ENCODE results near the gene ACE. TPM values are rescaled to one million over a fixed set of nuclear protein-coding genes. Genes with fewer than 3 reads are reported as not detected.

The ACE gene
- total and polyA plus RNA-seq, 4 donors, result 6.3 to 15.4 (median 11.3) TPM

DNA sequence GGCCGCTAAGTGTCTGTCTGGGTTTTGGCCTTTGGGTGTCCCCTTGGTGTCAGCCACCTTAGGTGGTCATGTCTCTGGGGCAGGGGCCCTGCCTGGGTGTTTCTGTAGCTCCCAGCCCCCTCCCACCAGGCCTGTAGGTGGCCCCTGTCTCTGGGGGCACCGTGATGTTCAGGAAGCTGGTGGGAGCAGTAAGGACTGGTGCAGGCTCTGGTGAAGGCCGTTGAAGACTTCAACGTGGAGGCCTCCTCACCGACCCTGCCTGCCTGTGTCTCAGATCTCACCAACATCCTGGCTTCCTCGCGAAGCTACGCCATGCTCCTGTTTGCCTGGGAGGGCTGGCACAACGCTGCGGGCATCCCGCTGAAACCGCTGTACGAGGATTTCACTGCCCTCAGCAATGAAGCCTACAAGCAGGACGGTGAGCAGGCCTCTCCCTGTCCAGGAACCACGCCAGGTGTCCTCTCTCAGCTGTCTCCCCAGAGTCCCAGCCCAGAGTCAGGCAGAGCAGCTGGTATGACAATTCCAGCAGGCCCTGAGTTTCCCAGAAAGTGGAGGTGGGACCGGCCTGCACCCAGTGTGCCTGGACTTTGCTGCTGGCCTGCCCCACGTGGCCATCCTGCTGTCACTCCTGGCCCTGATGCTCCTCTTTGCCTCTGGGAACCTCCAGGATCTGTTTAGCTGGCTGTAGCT is 2.8 kb downstream of the ACE start:
- 84% methylated on average over 17 of the region's 17 CpGs for WGBS (ENCODE audit: insufficient coverage)
- H3K27ac ChIP-seq (ENCODE audit: low read depth, low read length), result no peak overlapping the region
- H3K4me3 ChIP-seq (ENCODE audit: low read depth, low read length), result no peak overlapping the region
- no peaks in the 10 kb centered on the region for H3K9me3 ChIP-seq (ENCODE audit: control insufficient read depth, insufficient read depth, low read length)
- peaks cover 38% of the 10 kb centered on the region for H3K4me1 ChIP-seq (ENCODE audit: control insufficient read depth, insufficient read depth, low read length)
- H3K27me3 ChIP-seq (ENCODE audit: control insufficient read depth, insufficient read depth, low read length), result peaks cover 16% of the 10 kb centered on the region
- H3K36me3 ChIP-seq (ENCODE audit: control insufficient read depth, insufficient read depth, low read length), result peaks cover 19% of the 10 kb centered on the region
- DNase-seq (ENCODE audit: low read depth in 4 of 6, low spot score in 6 of 6), result no peak

DNA sequence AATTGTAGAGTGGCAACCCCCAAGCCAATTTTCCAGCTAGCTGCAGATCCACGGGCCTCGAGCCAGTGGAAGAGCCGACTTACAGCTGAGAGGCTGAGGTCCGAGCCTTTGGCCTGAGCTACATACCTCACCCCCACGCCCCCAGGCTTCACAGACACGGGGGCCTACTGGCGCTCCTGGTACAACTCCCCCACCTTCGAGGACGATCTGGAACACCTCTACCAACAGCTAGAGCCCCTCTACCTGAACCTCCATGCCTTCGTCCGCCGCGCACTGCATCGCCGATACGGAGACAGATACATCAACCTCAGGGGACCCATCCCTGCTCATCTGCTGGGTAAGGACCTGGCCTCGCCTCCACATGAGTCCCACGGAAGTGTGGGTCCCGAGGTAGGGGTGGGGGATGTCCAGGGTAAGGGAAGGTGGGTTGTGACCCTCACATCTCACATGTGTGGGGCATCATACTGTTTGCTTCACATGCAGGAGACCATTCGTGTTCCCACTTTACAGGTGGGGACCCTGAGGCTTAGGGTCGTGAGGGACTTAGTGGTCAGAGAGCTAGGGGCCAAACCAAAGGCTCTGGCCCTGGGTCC is 3.4 kb downstream of the ACE start:
- no peaks in the 10 kb centered on the region for H3K9me3 ChIP-seq (ENCODE audit: control insufficient read depth, insufficient read depth, low read length)
- H3K27ac ChIP-seq (ENCODE audit: low read depth, low read length), result no peak overlapping the region
- peaks cover 16% of the 10 kb centered on the region for H3K27me3 ChIP-seq (ENCODE audit: control insufficient read depth, insufficient read depth, low read length)
- peaks cover 34% of the 10 kb centered on the region for H3K4me1 ChIP-seq (ENCODE audit: control insufficient read depth, insufficient read depth, low read length)
- H3K36me3 ChIP-seq (ENCODE audit: control insufficient read depth, insufficient read depth, low read length), result peaks cover 22% of the 10 kb centered on the region
- 78% methylated on average over 13 of the region's 21 CpGs for WGBS (ENCODE audit: insufficient coverage)
- no peak for DNase-seq (ENCODE audit: low read depth in 4 of 6, low spot score in 6 of 6)
- no peak overlapping the region for H3K4me3 ChIP-seq (ENCODE audit: low read depth, low read length)

DNA sequence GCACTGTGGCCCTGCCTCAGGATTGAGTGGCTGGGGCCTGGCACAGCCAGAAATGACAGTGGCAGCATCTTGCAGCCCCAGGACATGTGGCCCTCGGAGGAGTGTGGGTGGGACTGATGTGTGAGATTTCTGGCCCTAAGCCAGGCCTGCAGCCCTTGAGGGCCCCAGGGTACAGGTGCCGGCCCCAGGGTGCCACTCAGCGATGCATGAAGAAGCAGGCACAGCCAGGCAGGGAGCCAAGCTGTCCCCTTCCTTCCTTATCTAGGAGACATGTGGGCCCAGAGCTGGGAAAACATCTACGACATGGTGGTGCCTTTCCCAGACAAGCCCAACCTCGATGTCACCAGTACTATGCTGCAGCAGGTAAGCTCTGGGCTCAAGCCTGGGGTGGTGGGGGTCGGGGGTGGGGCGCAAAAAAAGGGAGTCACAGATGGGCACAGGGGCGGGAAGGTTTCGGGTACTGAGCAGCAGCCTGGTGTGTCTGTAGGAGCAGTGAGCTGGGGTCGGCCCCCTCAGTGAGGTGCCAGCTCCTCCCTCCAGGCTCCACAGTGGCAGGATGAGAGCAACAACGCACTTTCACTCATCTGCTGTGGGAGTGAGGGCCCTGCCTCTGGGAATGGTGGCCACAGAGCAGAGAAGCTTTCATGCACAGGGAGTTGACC is 4.1 kb downstream of the ACE start:
- peaks cover 16% of the 10 kb centered on the region for H3K27me3 ChIP-seq (ENCODE audit: control insufficient read depth, insufficient read depth, low read length)
- WGBS (ENCODE audit: insufficient coverage), result 65% methylated on average over 8 of the region's 11 CpGs

DNA sequence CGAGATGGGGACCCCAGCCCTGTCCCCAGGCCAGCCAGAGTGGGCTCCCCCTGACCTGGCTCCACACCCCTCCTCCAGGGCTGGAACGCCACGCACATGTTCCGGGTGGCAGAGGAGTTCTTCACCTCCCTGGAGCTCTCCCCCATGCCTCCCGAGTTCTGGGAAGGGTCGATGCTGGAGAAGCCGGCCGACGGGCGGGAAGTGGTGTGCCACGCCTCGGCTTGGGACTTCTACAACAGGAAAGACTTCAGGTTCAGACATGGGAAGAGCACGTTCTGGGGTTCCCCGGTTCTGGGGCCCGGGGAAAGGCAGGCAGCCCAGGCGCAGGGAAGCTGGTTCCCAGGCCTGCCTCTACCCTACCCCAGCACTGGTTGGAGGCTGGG is 4.6 kb downstream of the ACE start:
- Histone ChIP-seq H3K4me1 (ENCODE audit: control insufficient read depth, insufficient read depth, low read length) (peaks cover 25% of the 10 kb centered on the region), H3K27ac (ENCODE audit: low read depth, low read length) (no peak overlapping the region), H3K4me3 (ENCODE audit: low read depth, low read length) (no peak overlapping the region), H3K27me3 (ENCODE audit: control insufficient read depth, insufficient read depth, low read length) (peaks cover 16% of the 10 kb centered on the region), H3K36me3 (ENCODE audit: control insufficient read depth, insufficient read depth, low read length) (peaks cover 23% of the 10 kb centered on the region), H3K9me3 (ENCODE audit: control insufficient read depth, insufficient read depth, low read length) (no peaks in the 10 kb centered on the region)
- WGBS (ENCODE audit: insufficient coverage), result 78% methylated on average over 13 of the region's 16 CpGs
- no peak for DNase-seq (ENCODE audit: low read depth in 4 of 6, low spot score in 6 of 6)

More for the DNA sequence above, 4.1 kb downstream of the ACE start:
- Histone ChIP-seq H3K4me3 (ENCODE audit: low read depth, low read length) (no peak overlapping the region), H3K36me3 (ENCODE audit: control insufficient read depth, insufficient read depth, low read length) (peaks cover 22% of the 10 kb centered on the region), H3K4me1 (ENCODE audit: control insufficient read depth, insufficient read depth, low read length) (peaks cover 28% of the 10 kb centered on the region), H3K9me3 (ENCODE audit: control insufficient read depth, insufficient read depth, low read length) (no peaks in the 10 kb centered on the region), H3K27ac (ENCODE audit: low read depth, low read length) (no peak overlapping the region)
- DNase-seq (ENCODE audit: low read depth in 4 of 6, low spot score in 6 of 6), result no peak

DNA sequence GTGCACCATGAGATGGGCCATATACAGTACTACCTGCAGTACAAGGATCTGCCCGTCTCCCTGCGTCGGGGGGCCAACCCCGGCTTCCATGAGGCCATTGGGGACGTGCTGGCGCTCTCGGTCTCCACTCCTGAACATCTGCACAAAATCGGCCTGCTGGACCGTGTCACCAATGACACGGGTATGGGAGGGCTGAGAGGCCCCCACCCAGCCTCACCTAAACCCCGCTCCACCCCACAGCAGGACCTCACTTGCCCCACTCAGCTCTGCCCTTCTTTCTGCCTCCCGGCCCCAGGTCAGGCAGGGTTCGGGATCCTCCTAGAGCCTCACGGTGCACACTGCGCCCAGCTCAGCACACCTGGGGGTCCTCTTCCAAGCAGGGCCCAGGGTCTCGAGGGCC is 5.6 kb downstream of the ACE start:
- no peak overlapping the region for H3K4me3 ChIP-seq (ENCODE audit: low read depth, low read length)
- no peak for DNase-seq (ENCODE audit: low read depth in 4 of 6, low spot score in 6 of 6)
- no peak overlapping the region for H3K27ac ChIP-seq (ENCODE audit: low read depth, low read length)
- H3K9me3 ChIP-seq (ENCODE audit: control insufficient read depth, insufficient read depth, low read length), result no peaks in the 10 kb centered on the region
- peaks cover 27% of the 10 kb centered on the region for H3K36me3 ChIP-seq (ENCODE audit: control insufficient read depth, insufficient read depth, low read length)
- 86% methylated on average over 16 of the region's 16 CpGs for WGBS (ENCODE audit: insufficient coverage)
- H3K4me1 ChIP-seq (ENCODE audit: control insufficient read depth, insufficient read depth, low read length), result peaks cover 23% of the 10 kb centered on the region
- peaks cover 14% of the 10 kb centered on the region for H3K27me3 ChIP-seq (ENCODE audit: control insufficient read depth, insufficient read depth, low read length)

DNA sequence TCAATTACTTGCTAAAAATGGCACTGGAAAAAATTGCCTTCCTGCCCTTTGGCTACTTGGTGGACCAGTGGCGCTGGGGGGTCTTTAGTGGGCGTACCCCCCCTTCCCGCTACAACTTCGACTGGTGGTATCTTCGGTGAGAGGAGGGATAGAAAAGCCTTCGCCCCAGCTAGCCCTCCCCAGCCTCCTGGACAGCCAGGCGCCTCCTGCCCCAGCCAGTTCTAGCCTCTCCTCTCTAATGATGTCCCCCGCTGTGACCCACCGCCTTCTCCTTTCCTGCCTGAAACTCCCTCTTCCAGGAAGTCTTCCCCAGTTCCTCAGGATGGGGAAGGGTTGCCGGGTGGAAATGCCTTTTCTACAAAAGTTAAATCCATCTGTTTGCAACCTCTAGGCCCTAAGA is 6.2 kb downstream of the ACE start:
- peaks cover 9% of the 10 kb centered on the region for H3K27me3 ChIP-seq (ENCODE audit: control insufficient read depth, insufficient read depth, low read length)
- no peak for DNase-seq (ENCODE audit: low read depth in 4 of 6, low spot score in 6 of 6)
- WGBS (ENCODE audit: insufficient coverage), result 100% methylated on average over 1 of the region's 10 CpGs

DNA sequence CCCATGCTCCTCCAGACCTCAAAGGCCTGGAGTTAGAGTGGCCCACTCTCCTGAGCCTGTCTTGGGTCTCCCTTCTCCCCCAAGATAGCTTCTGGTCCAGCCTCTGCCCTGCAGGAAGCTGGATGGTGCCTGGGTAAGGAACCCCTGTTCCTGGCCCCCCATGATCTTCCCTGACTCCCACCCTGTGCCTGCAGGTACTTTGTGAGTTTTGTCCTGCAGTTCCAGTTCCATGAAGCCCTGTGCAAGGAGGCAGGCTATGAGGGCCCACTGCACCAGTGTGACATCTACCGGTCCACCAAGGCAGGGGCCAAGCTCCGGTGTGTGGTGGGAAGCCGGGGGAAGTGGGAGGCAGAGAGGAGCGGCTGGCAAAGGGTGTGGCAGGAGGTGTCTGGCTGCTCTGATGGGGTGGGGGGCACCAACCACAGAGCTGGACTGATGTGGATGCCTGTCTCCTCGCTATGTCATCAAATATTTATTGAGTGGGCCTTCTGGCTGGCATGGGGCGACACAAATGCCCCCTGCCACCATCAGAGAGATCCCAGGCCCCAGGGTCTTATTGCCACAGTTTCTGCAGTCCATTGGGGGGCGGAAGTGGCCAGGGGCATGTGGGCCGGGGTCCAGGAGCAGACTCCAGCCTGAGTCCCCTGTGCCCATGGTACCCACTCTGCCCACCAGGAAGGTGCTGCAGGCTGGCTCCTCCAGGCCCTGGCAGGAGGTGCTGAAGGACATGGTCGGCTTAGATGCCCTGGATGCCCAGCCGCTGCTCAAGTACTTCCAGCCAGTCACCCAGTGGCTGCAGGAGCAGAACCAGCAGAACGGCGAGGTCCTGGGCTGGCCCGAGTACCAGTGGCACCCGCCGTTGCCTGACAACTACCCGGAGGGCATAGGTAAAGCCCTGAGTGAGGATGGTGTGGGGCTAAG is 7.1 kb downstream of the ACE start:
- Histone ChIP-seq H3K36me3 (ENCODE audit: control insufficient read depth, insufficient read depth, low read length) (peaks cover 27% of the 10 kb centered on the region), H3K9me3 (ENCODE audit: control insufficient read depth, insufficient read depth, low read length) (no peaks in the 10 kb centered on the region), H3K4me3 (ENCODE audit: low read depth, low read length) (no peak overlapping the region), H3K27me3 (ENCODE audit: control insufficient read depth, insufficient read depth, low read length) (no peaks in the 10 kb centered on the region), H3K4me1 (ENCODE audit: control insufficient read depth, insufficient read depth, low read length) (peaks cover 9% of the 10 kb centered on the region), H3K27ac (ENCODE audit: low read depth, low read length) (no peak overlapping the region)
- DNase-seq (ENCODE audit: low read depth in 4 of 6, low spot score in 6 of 6), result no peak
- WGBS (ENCODE audit: insufficient coverage), result 90% methylated on average over 16 of the region's 16 CpGs

More for the DNA sequence above, 6.2 kb downstream of the ACE start:
- H3K36me3 ChIP-seq (ENCODE audit: control insufficient read depth, insufficient read depth, low read length), result peaks cover 27% of the 10 kb centered on the region
- peaks cover 17% of the 10 kb centered on the region for H3K4me1 ChIP-seq (ENCODE audit: control insufficient read depth, insufficient read depth, low read length)
- H3K4me3 ChIP-seq (ENCODE audit: low read depth, low read length), result no peak overlapping the region
- H3K27ac ChIP-seq (ENCODE audit: low read depth, low read length), result no peak overlapping the region
- H3K9me3 ChIP-seq (ENCODE audit: control insufficient read depth, insufficient read depth, low read length), result no peaks in the 10 kb centered on the region

DNA sequence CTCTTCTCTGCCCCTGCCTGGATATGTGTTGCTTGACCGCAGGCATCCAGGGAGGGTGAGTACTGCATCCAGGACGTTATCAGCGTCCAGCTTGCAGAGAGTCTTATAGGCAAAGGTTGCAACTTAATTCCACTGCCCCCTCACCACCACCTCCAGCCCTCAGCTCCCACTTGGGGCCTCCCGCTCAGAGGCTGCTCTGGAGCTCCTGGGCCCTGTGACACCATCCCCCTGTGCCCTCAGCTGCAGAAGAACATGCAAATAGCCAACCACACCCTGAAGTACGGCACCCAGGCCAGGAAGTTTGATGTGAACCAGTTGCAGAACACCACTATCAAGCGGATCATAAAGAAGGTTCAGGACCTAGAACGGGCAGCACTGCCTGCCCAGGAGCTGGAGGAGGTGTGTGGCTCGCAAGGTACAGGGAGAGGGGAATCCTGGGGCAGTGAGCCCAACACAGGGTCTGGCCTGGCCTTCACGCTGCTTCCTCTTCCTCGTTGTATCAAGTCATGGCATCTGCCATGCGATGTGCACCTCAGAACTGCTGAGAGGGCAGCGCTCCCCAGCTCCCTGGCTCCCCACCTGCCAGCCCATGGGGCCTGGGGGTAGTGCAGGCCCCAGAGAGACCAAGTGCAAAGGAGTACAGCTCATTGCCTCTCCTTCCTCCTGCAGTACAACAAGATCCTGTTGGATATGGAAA is 9.6 kb downstream of the ACE start:
- H3K9me3 ChIP-seq (ENCODE audit: control insufficient read depth, insufficient read depth, low read length), result no peaks in the 10 kb centered on the region
- WGBS (ENCODE audit: insufficient coverage), result 81% methylated on average over 12 of the region's 12 CpGs
- H3K27me3 ChIP-seq (ENCODE audit: control insufficient read depth, insufficient read depth, low read length), result no peaks in the 10 kb centered on the region
- no peak overlapping the region for H3K27ac ChIP-seq (ENCODE audit: low read depth, low read length)
- DNase-seq (ENCODE audit: low read depth in 4 of 6, low spot score in 6 of 6), result no peak
- H3K4me1 ChIP-seq (ENCODE audit: control insufficient read depth, insufficient read depth, low read length), result no peaks in the 10 kb centered on the region
- H3K4me3 ChIP-seq (ENCODE audit: low read depth, low read length), result no peak overlapping the region
- H3K36me3 ChIP-seq (ENCODE audit: control insufficient read depth, insufficient read depth, low read length), result peaks cover 32% of the 10 kb centered on the region

DNA sequence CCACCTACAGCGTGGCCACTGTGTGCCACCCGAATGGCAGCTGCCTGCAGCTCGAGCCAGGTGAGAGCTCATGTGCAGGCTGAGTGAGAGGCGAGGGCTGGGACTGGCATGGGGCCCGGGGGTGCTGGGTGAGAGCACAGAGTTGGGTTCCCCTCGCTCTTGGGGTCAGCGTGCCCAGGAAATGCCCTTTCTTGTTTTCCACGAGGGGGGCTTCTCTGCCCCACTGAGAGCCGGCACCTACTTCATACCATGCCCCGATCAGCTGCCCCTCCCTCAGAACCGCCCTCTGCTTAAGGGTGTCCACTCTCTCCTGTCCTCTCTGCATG is 10.1 kb downstream of the ACE start:
- H3K27me3 ChIP-seq (ENCODE audit: control insufficient read depth, insufficient read depth, low read length), result no peaks in the 10 kb centered on the region
- no peaks in the 10 kb centered on the region for H3K9me3 ChIP-seq (ENCODE audit: control insufficient read depth, insufficient read depth, low read length)
- no peak overlapping the region for H3K27ac ChIP-seq (ENCODE audit: low read depth, low read length)
- H3K4me1 ChIP-seq (ENCODE audit: control insufficient read depth, insufficient read depth, low read length), result no peaks in the 10 kb centered on the region
- no peak for DNase-seq (ENCODE audit: low read depth in 4 of 6, low spot score in 6 of 6)
- WGBS (ENCODE audit: insufficient coverage), result 82% methylated on average over 10 of the region's 11 CpGs
- H3K4me3 ChIP-seq (ENCODE audit: low read depth, low read length), result no peak overlapping the region
- peaks cover 32% of the 10 kb centered on the region for H3K36me3 ChIP-seq (ENCODE audit: control insufficient read depth, insufficient read depth, low read length)
